HG02610 (cell line): ENCODE data around the gene CSTB.
A peak's percentile ranks its signal among the peaks of the same experiment; 100 is the strongest.

Experiments used
- ATAC-seq: cut with Tn5 transposase; IDR thresholded peaks from one replicate; pipeline ENCODE4 v1.9.1; 2021; ENCODE audit warnings: mild to moderate bottlenecking, moderate library complexity; ENCODE audit not compliant: unreplicated experiment

Gene CSTB

DNA sequence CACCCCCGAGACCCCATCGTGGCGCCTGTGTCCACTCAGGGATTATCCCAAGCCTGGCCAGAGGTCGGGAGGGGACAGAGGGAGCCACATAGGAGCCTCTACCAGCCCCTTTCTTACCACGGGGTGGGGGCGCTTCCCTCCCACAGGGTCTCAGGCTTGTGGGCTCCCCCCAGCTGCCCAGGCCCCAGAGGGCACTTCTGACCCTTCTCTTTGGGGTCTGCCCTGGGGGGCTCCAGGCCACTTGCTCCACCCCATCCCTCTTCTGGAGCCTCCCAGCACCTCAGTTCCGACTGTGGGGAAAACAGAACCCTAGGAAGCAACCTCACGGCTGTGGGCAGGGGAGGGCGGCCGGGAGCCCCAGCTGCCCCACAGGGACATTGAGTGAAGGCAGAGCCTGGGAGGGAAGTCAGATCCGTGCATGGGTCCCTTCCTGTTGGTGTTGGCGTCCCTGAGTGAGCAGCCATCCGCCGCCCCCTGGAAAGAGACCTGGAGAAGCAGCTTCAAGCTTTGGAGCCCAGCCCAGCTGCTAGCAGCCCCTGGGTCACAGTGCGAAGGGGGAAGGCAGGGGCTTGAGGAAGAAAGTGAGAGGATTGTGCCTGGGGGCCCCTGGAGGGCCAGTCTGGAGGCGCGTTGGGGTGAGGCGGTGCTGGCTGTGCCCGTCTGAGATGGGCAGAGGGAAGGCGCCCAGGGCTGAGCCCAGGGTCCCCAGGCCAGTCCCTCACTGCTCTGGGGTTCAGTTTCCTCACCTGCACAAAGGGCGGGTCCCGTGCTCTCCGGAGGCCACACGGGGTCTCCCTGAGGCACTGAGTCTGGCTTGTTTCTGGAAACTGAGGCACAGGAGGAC lies 35.4 kb upstream of the CSTB start:
- ATAC-seq: no peak

GRCh38 chr21:43810505-43811261 lies 34.6 kb upstream of the CSTB start:
- ATAC-seq: peak; percentile 56

GRCh38 chr21:43809853-43810504 lies 33.9 kb upstream of the CSTB start:
- ATAC-seq: no peak

- ATAC-seq: no peak
Observed at GRCh38 chr21:43809346-43809799, 33.3 kb upstream of the CSTB start.

- no peak for ATAC-seq
Observed at GRCh38 chr21:43808832-43809251, 32.7 kb upstream of the CSTB start.

DNA sequence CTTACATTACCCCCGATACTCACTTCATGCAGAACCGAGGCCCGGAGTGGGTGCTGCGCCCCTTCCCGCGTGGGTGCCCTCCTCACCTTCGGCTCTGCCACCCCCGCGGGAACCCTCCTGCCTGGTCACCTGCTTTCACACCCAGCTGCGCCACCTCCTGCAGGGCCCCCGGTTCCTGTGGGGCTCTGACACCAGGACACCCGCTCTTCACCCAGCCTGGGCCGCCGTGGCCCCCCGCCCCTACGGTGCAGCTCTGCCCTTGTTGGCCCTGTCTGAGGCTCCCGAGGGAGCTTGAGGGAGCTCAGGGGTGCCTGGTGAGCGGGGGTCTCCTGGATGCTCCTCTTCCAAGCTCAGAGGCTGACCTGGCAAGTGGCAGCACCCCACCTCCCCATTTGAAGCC lies 32.3 kb upstream of the CSTB start:
- ATAC-seq: no peak

- ATAC-seq: no peak
Observed at GRCh38 chr21:43806017-43806710, 30.1 kb upstream of the CSTB start.

DNA sequence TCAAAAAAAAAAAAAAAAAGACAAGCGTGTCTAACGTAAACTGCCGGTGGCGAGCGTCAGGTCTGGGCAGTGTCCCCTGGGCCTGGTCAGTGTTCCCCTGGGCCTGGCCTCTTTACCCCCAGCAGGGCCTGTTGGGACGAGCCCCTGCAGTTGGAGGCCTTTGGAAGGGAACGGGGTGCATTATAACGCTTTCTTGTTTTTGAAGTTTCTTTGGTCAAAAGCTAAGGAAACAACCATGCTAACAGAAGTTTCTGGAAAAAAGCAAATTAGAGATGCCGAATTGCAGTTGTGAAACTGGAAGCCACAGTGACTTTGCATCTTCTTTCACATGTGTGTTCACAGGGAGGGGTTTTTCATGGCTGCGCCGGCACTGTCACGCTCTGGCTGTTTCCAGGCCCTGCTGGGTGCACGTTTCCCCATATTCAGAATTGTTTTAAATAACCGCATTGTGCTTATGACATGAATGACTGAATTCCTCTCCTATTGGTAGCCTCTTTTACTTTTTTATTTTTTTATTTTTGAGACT lies 29.2 kb upstream of the CSTB start:
- ATAC-seq: peak; percentile 74

- ATAC-seq: no peak
Observed at GRCh38 chr21:43803558-43804300, 27.6 kb upstream of the CSTB start.

DNA sequence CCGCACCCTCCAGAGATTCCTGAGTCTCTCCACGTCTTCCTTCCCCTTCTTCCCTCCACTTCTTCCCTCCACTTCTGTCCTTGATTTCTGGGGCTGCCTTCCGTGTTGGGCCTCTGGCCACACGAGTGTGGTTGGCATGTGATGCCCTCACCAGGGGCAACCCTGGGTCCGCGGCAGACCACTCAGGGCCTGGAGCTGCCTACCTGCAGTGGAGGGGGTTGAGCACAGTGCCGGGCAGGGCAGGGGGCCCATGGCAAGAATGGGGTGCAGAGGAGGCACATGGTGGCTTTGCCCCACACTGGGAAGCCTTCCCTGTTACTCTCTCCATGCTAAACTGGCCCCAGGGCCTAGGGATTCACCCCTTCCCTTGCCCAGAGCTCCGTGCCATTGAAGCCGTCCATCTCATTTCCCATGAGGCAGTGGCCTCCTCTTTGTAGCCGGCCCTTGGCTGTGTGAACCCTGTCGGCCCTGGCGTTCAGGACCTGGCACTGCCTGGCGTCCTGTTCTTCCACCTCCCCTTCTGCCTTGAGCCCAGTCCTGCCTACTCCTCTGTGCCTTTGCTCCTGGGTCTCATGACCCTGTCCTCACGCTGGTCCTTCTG lies 26.7 kb upstream of the CSTB start:
- no peak for ATAC-seq

DNA sequence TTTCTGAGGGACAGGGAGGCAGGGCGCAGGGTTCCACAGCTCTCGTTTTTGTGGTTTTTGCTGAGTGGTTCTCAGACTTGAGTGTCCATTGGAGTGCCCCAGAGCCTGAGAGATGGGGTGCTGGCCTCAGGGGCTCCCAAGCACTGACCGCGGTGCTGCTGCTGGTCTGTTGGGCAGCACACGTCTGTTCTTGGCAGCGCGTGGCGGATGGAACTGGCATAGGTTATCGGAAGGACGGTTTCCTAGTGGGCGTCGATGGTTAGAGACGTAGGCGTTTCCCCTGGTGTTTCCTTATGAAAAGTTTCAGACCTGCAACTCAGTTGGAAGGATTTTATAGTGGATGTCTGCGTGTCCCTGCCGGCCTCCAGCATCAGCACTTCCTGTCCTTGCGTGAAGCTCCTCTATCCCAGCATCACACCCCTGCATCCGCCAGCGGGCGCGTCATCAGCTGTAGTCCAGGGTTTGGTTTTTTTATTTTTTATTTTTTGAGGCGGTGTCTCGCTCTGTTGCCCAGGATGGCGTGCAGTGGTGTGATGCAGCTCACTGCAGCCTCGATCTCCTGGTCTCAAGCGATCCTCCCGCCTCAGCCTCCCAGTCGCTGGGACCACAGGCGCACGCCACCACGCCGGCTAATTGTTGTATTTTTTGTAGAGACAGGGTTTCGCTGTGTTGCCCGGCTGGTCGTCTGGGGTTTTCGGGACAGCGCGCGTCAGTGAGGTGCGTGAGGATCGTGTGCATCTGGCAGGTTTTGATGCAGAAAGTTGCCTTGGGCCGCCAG lies 25.1 kb upstream of the CSTB start:
- ATAC-seq: no peak

- ATAC-seq: no peak
Observed at GRCh38 chr21:43800566-43800965, 24.5 kb upstream of the CSTB start.

DNA sequence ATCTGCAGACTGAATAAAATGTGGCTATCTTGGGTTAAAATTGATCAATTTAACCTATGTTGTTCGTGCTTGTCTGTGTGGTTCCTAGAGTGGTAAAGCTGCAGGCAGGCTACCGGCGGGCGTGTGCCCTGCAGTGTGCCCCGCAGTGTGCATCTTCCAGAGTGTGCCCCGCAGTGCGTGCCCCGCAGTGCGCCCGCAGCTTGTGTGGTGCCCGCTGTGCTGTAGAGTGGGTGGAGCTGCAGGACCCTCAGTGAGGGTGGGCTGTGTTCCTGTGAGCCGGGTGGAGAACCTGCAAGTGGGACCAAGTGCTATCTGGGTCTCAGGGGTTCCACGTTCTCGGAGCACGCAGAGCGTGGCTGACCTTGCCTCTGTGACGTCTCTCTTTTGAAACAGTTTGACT lies 24.0 kb upstream of the CSTB start:
- ATAC-seq: no peak

DNA sequence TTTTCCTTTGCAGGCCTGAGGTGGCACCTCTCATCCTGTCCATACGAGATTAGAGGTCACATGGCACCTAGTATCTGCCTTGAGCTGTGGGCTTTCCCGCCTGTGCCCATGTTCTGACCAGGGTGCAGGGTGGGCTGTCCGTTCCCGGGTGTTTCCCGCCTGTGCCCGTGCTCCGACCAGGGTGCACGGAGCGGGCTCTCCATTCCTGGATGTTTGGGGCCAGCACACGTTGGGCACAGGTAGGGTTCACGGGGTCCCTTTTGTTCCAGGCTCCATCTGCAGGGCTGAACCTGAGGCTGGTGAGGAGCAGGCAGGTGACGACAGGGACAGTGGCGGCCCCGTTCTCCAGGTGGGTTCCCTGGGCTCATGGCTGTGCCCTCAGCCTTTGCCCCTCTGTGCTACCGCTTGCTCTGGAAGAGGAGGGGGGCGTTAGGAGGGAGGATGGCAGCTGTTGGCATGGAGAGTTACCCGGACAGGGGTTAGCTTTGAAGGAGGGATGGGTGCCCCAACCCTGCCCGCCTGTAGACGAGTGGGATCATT lies 23.3 kb upstream of the CSTB start:
- no peak for ATAC-seq

DNA sequence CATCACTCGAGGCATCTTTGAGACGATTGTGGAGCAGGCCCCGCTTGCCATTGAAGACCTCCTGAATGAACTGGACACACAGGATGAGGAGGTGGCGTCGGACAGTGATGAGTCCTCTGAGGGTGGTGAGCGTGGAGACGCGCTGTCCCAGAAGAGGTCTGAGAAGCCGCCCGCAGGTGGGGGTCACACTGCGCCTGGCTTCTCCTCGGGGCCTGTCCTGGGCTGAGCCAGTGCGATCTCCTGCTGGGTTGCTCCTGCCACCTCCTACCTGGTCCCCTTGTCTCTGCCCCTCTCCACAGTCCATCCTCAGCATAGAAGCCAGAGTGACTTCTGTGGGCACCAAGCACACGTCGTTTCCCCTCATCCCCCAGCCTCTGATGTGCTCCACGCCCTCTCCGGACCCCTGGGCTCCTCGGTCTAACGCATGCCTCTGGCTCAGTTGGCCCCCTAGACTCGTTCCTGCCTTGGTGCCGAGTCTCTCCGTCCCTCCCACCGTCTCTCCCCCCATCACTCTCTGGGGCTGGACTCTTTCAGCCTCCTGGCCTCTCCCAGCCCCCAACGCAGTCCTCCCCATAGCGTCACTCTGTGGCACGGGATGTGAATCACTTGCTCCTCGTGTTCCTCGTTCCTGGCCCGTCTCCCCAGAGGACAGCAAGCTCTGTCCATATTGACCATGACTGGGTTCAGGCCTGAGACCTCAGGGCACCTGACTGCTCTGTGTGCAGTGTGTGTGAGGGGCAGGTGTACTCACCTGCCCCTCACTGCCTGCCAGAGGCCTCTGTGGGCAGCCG lies 22.0 kb upstream of the CSTB start:
- no peak for ATAC-seq

DNA sequence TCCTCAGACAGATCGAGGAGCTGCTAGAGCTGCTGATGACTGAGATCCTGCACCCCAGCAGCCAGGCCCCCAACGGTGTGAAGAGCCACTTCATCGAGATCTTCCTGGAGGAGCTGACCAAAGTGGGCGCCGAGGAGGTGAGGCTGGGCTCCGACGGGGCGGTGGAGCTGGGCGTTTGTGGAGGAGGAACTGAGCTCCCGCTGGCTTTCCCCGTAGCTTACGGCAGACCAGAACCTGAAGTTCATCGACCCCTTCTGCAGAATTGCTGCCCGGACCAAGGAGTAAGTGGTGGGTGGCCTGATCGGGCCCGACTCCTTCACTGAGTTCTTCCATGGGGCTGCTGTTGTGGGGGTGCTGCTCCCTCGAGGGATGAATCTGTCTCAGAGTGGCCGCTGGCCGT lies 21.3 kb upstream of the CSTB start:
- ATAC-seq: no peak

- ATAC-seq: no peak
Observed at GRCh38 chr21:43794857-43795256, 18.7 kb upstream of the CSTB start.

- no peak for ATAC-seq
Observed at GRCh38 chr21:43794311-43794710, 18.2 kb upstream of the CSTB start.
